Embryonic facial prominence (tissue), 1 donor: Measurements from ENCODE around the gene PTPRD.

ENCODE experiments used
- DNase-seq: peaks from one replicate; pipeline ENCODE4 v3.0.0-alpha.2; 2016; ENCODE audit errors: extremely low spot score

Gene PTPRD

DNA sequence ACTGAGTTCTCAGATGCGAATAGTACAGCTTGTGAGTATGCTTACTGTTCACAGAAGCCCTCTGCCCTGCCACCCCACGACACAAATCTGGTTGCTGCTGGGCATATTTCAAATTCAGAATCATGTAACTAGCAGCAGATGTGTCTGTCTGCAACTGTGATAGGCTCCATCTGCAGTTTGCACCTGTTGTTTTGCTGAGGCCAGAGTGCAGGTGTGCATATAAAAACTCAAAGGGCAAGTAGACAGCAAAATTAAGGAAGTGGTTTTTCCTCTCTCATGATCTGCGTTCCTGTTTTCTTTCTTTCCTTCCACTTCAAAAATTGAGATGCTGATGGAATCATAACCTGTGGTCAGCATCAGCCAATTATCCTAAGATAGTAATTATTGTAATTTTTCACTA is 1000.5 kb downstream of the PTPRD start:
- no peak for DNase-seq

DNA sequence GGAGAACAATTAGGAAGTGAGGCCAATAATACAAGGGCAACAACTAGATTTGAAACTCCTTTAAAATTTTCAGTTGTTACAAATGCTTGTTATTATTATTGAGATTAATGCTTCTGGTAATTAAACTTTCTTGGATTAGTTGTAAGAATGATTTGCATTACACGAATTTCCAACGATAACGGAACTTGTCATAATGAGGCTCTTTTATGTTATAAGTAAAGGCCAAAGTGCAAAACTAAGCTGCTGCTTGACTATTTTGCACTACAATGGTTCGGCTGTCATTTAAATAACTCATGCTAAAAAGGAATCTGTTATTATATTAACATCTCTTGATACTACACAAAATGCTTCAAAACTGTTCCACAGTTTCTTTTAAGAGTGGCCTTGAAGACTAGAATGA is 1007.1 kb downstream of the PTPRD start:
- DNase-seq, result no peak

DNA sequence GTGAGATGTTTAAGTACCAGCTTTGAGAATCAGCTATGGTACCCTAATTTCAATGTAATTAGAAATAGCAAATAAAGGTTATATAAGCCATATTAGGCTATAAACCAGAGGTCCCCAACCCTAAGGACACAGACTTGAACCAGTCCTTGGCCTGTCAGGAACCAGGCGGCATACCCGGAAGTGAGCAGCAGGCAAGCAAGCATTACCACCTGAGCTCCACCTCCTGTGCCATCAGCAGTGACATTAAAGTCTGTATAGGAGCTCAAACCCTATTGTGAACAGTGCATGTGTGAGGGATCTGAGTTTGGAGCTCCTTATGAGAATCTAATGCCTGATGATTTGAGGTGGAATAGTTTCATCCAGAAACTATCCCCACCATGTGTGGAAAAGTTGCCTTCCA is 1009.5 kb downstream of the PTPRD start:
- DNase-seq, result no peak

DNA sequence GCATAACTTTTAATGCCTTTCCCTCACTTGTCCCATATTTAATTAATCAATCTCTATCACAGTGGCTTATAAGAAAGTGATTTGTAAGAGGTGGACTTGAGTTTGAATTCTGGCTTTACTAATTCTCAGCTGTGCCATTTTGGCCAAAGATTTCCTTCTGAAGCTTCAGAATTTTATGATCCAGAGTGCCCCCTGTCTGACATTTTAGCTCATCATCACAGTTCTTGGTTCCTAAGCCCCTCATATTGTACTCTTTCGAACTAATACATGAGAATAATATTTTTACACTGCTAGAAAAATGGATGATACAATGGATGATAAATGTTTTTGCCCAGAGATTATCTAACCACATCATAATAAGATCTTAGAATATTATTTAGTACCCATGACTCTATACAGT is 1014.1 kb downstream of the PTPRD start:
- DNase-seq, result no peak

DNA sequence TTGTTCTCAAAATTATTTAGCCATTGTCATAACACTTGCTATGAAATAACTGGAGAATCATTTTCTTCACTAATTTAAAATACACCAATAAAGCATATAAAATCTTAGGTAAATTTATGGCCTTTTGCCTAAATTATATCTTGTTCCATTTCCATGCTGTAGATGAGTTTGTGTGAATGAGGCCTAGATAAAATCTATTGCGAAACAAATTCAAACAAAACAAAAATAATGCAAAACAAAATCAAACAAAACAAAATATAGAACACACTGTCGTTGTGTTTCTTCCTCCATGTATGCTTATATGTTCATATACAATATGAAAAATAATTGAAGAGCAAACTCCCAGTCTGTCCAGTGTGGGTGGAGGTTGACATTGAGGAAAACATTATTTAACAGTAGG is 1020.7 kb downstream of the PTPRD start:
- no peak for DNase-seq

DNA sequence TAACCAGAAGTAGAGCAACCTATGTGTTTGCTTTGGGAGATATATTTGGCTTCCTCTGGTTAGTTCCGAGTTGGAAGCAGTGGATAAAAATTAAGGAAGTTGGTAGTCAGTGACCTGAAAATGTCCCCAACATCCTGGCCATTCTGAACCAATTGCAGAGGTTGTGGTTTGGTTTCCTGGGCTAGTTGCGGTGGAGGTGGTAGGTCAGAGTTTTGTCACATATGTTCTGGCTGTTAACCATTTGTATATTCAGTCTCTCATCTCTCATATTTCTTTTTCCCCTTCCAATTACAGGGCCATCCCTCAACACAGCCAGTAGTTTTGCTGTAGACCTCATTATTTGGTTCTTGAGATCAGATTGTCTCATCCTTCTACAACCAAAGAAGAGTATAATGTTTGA is 1026.9 kb downstream of the PTPRD start:
- no peak for DNase-seq

DNA sequence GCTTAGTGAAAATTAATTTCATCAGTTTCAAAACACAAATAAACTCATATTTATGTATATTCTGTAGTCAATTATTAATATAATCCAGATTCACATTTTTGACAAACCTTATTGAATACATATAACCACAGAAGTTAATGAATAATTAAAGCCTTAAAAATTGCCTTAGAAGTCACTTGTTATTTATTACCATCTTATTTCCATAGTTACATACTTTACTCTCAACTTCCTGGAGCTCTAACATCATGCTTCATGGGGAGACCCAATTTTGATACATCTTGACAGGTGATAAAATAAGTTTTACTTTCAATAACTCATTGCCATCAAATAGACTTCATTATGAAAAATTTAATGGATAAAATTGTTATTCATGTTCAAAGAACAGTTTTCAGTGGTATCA is 1038.7 kb downstream of the PTPRD start:
- no peak for DNase-seq

DNA sequence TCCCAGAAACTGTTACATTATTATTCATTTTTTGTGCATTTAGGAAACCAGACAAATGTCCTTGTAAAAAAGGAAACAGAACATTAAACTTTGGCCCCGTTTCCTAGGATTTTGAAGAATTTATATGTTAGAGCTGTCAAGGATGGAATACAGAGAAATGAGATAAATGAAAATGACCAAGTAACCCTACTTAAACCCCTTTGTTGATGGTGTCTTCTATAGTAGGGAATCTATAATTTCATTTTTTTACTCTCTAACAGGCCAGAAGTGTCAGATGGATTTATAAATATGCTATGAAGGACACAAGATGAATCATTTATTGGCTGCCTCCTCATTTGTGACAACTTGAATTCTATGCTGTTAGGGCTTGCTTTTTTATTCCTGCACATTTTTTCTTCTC is 1047.1 kb downstream of the PTPRD start:
- DNase-seq, result no peak

DNA sequence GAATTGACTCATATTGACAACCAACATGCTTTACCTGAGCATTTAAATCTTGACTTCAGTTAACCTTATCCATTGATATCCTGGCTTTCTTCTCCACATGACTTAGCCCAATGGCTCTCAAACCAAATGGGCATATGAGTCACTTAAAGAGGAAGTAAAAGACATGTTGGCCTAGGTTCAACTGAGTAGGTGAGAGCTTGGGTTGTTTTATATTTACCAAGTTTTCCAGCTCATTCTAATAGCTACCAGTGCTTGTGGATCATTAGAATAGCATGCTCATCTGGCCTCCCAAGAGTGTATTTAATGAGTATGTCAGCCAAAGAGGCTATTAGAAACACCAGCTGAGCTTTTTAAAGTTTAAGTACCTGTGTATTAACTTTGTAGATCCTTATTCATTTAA is 1049.0 kb downstream of the PTPRD start:
- no peak for DNase-seq

DNA sequence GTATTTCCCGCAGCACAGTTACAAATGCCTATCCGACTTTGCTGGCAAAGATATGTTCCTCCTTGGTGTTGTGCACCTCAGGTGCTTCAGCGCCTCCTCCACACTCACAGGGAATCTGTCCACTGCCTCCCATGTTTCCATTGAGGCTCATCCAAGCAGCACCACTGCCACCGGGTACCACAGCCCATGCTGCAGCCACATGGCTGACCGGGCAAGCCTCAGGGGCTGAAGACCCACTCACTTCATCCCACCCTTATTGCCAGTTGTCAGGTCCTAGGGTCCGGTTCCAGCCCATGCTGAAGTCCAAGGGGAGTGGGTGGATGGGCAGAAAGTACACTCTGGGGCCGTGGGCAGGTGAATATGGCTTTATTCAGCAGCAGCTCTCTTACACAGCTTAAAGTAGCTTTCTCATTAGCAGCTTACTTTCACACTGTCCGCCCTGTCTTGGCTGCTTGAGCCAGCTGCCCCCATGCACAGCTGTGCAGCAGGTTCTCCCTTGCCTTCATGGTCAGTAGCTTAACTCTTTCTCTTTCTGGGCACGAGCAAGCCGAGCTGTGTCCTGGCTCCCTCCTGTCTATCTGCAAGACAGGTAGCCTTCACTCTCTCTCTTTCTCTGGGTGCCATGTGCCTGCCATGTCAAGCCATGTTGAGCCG is 1052.3 kb downstream of the PTPRD start:
- no peak for DNase-seq

DNA sequence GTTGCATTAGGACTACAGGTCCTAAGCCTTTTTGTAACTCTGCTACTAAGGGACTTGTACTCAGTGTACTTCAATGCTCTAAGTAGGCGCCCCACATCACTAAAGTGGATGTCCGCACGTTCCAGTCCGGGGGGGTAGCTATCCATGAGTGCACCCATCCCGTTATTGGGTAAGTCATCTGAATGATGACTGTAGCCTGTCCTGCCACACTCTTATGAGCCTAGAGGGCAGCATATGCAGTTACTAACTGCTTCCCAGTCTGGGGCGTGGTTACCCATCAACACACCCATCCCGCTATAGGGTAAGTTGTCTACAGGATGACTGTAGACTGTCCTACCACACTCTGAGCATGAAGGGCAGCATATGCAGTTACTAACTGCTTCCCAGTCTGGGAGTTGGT is 1053.9 kb downstream of the PTPRD start:
- DNase-seq, result no peak

DNA sequence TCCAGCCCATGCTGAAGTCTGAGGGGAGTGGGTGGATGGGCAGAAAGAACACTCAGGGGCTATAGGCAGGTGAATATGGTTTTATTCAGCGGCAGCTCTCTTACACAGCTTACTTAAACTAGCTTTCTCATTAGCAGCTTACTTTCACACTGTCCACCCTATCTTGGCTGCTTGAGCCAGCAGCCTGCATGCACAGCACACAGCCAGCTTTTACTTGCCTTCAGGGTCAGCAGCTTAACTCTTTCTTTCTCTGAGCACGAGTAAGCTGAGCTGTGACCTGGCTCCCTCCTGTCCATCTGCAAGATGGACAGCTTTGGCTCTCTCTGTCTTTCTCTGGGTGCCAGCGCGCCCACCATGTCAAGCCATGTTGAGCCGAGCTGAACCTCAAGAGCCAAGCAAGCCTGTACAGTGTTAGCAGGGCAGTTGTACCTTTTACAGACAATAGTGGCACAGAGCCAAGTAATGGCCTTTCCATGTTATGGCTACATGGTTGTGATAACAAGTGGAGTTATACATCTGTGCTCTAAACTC is 1054.9 kb downstream of the PTPRD start:
- no peak for DNase-seq

DNA sequence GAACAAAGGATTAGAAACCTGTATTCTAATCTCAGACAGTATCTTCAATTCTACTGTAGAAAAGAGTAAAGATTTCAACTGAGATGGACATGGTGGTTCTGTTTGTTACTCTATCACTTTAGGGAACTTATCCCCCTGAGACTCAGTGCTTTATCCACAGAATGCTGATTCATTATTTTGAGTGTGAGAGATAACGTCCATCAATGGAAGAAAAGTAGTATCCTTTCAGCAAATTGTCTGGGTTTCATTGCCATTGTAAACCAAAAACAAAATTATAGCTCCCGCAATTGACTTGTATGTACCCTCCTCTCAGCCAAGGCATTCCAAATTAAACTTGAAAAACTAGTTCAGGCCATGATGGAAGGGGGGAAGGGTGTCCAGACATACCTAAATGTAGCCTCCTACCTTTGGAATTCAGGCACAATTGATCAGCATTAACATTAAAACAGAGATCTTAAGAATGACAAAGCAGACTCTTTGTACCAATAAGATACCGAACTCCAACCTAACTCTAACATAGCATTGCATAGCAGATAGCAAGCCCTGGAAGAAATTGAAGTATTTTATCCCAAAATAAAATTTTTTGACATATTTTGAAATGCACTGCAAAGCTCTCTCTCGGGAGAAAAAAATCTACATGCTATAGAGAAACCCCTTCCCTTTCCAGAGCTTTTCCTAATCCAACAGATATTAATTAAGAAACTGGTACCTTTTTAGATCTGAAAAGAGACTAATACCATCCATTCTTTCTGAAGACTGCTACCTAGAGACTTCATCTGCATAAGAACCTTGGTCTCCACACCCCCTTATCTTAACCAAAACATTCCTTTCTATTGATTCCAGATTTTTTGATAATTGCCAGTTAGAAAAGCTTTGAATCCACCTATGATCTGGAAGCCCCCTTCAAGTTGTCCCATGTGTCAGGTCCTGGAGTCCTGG is 1055.7 kb downstream of the PTPRD start:
- no peak for DNase-seq

DNA sequence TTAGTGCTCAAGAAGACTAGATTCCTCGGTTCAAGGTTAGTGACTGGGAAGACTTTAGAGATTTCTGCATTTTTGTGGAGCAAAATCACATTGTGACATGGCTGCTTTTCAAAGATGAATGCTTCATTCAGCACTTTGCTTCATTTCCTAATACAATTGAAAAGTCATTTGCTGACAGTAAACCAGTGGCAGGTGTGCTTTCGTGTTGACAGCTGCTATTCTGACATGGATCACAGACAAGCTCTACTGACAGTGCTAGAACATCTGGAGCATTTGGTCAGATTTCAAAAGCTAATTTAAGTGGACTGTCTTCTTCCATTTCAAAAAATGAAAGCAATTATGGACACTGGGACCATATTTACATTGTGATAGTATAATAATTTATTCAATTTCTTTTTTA is 1060.1 kb downstream of the PTPRD start:
- DNase-seq, result no peak

DNA sequence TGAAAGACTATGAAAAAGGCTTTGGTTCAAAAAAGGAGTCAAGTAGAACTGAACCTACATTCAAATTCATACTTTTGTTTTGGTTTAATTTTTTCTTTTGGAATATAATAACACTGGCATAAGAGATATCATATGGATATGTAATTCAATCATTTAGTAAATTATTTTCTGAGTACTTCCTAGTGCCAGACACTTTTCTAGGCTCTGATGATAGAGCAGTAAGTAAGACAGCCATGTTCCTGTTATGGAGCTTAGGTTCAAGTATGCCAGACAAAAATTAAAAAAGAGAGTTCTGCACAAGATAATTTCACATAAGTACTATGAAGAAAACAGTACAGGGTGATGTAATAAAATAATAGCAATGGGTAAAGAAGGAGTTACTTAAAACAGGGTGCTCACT is 1074.0 kb downstream of the PTPRD start:
- DNase-seq, result no peak

DNA sequence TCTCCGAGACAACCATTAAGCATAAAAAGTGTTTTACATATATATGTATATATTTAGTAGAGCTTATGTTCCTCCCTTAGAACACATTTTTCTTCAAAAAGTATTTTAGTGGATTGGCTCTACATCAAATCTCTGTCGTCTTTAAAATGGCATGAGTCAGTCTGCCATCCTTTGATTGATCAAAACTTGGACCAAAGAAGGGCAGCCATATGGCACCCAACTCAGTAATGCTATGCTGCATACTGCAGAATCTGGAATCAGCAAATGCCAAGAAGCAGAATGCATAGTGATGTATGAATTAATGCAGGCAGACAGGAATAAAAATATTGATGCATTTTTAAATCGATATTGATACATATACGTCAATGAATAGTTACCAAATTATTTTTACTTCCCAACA is 1074.4 kb downstream of the PTPRD start:
- DNase-seq, result no peak

DNA sequence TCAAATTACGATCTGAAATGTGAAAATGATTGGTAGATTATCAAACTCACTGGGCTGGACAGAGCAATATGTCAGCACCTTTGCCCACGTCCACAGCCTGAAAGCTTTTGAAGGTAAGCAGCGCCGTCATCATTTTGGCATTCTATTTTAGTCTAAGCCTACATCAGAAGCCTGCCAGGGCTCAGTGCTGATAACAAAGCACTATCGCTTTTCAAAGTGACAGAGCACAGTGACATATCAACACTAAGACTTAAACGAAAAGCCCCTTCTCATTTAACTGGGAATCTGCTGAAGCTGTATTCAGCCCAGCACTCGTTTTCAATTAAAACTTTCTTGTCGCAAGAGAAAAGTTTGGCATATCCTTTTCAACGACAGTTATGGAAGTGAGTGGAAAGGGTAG is 1076.3 kb downstream of the PTPRD start:
- no peak for DNase-seq

DNA sequence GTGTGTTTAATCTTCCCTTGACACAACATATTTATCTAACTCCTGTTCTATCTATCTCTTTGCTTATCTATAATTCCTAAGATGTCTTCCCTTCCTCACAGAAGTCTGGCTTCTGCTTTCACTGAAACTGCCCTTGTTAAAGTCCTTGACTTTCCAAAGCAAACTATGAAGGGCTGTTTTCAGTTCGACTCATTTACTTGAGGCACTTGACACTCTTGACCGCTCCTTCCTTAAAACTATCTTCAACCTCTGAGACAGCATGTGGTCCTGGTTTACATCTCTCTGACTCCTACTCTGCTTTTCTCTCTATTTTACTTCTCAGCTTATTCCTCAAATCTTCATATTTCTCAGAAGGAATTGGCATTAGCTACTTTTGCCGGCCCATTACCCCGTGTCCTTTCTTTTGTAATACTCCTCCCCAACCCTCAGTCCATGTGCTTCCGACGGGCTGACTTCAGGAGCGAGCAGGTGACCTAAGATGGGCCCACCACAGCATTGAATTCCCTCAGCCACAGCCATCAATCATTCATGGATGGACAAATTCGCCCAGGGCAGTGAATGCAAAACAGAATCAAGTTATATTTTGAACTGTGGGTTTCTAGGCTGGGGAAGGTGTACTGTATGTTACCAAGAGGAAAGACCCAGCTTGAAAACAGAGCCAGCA is 1089.2 kb downstream of the PTPRD start:
- no peak for DNase-seq

DNA sequence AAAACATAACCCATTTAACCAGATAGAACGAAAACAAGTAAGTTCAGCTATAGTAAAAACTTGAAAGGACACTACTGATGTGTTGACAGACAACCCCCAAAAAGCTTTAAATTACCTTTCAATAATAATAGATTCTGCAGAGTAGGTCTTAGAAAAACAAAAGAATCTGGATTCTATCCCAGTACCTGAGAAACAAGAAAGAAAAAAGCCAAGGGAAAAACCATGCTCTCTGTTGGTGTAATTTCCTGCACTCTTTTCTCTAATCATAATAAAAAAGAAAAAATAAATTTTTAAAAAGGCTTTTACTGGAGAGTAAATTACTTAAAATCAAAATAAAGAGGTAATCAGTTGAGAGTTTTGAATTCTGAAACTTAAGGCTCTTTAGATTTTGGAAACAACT is 1090.4 kb downstream of the PTPRD start:
- DNase-seq, result no peak

DNA sequence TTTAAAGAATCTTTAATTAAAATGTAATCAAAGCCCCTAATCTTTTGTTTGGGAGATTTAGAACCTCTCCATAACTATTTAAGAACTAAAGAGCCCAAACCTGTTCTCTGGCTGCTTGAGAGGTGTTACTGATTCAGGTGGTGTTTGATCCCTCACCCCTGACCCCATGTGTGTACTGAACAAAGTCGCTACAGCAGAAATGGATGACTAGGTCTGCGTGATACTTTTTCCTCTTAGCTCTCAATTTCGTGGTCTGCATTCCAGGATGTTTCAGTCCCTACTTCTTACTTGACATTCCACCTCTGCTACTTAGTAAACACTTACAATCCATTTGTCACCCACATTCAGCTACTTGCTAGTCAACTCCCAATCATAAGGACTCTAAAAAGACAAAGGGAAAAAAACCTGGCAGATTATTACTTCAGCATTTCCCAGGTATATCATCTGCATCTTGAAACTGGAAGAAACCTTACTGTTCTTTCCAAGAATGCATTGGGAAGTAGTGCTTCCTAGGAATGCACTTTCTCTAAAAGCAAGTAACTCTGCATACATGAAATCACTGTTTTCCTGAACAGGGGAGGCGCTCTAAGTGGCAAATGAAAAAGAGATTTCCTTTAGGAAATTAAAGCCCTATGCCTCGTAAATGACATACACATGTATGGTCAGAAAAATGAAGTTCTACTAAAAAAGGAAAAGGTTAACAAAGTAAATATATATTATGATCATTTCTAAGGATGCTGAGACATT is 1091.6 kb downstream of the PTPRD start:
- DNase-seq, result no peak

DNA sequence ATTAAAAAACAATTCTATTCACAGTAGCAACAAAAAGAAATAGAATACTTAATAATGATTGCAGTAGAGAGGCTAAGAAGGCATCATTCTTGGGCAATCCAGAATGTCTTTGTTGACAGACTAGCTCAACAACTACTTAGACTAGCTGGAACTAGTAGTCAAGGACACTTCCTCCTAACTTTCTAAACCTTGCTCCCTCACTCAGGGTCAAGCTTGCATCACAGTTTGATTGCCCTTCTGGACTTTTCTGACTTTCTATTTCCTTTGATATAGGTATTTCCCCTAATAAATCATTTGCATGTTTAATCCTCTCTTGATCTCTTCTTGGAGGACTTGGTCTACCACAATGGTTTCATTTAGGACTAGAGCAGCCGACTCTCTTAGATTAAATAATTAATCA is 1107.9 kb downstream of the PTPRD start:
- no peak for DNase-seq

DNA sequence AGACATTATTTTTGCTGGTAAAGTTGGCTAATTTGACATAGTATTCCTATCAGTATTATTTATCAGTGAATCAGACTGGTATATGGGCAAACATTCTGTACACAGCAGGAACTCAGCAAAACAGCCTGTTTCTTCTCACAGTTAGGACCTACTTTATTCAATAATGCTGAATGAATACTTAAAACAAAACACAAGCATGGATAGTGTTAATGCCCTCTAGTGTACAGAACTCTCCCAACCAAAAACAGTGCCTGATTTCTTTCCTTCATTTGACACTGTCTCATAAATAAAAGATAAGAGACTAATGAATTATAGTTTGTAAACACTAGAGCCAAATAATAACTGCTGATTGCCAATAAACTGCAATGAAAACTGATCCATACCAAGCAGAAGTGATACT is 1113.3 kb downstream of the PTPRD start:
- no peak for DNase-seq
